ENCODE measurements around the gene MAN2A2. TPM values are rescaled to one million over a fixed set of nuclear protein-coding genes. Genes with fewer than 3 reads are reported as not detected.

MAN2A2 gene
- total and polyA plus RNA-seq, 2 experiments from 2014 or later = 11.2 to 32.7 TPM

DNA sequence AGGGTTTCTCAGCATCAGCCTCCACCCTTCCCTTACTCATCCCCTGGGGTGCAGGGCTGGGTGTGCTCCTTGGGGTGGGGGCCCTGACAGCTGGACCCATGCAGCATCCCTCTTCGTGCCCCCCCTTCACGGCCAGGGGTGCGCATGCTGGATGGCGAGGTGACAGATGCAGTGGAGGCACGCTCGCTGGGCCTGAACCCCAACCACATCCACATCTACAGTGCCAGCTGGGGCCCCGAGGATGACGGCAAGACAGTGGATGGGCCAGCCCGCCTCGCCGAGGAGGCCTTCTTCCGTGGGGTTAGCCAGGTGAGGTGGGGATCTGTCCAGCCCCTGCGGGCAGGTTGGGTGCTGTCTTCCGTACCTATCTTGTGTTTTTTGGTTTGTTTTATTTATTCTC, 25.1 kb upstream of the MAN2A2 start:
- Histone ChIP-seq H3K27ac (no peak overlapping the region), H4K20me1 (ENCODE audit: insufficient read depth, poor library complexity, severe bottlenecking) (peaks cover 19% of the 10 kb centered on the region), H3K9me2 (replicated peaks; ENCODE audit: insufficient read depth) (no peaks in the 10 kb centered on the region), H2AFZ (no peak overlapping the region), H3K4me3 (no peak overlapping the region), H3K4me1 (ENCODE audit: insufficient read depth) (peaks cover 19% of the 10 kb centered on the region), H3K79me2 (peaks cover 26% of the 10 kb centered on the region), H3K9me3 (ENCODE audit: low read depth) (no peaks in the 10 kb centered on the region), H3K4me2 (no peak overlapping the region), H3K27me3 (no peaks in the 10 kb centered on the region), H3K36me3 (replicated peaks; ENCODE audit: insufficient read depth, low read depth) (no peaks in the 10 kb centered on the region)
- TF ChIP-seq EZH2 (IDR thresholded peaks at IDR 0.05; ENCODE audit: borderline replicate concordance) = no peak
- no peak for TF ChIP-seq EZH2phosphoT487 (IDR thresholded peaks at IDR 0.05; ENCODE audit: low read depth, severe bottlenecking, unreplicated experiment)
- TF ChIP-seq, protein P1, sequence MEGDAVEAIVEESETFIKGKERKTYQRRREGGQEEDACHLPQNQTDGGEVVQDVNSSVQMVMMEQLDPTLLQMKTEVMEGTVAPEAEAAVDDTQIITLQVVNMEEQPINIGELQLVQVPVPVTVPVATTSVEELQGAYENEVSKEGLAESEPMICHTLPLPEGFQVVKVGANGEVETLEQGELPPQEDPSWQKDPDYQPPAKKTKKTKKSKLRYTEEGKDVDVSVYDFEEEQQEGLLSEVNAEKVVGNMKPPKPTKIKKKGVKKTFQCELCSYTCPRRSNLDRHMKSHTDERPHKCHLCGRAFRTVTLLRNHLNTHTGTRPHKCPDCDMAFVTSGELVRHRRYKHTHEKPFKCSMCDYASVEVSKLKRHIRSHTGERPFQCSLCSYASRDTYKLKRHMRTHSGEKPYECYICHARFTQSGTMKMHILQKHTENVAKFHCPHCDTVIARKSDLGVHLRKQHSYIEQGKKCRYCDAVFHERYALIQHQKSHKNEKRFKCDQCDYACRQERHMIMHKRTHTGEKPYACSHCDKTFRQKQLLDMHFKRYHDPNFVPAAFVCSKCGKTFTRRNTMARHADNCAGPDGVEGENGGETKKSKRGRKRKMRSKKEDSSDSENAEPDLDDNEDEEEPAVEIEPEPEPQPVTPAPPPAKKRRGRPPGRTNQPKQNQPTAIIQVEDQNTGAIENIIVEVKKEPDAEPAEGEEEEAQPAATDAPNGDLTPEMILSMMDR (IDR thresholded peaks at IDR 0.05; ENCODE audit: poor library complexity) = no peak
- no peak for DNase-seq (ENCODE audit: low spot score)
- 95% methylated on average over 14 of the region's 14 CpGs for WGBS (ENCODE audit: low lambda C conversion rate, missing lambda C conversion rate)

DNA sequence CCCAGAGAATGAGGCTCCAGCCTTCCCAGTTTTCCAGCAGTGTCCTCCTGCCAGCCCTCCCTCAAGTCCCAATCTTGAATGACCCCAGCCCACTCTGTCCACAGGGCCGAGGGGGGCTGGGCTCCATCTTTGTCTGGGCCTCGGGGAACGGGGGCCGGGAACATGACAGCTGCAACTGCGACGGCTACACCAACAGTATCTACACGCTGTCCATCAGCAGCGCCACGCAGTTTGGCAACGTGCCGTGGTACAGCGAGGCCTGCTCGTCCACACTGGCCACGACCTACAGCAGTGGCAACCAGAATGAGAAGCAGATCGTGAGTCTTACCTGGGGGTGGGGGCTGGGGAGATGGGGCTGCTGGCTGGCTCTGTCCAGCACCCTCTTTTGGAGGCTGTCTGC, 24.4 kb upstream of the MAN2A2 start:
- H4K20me1 ChIP-seq (ENCODE audit: insufficient read depth, poor library complexity, severe bottlenecking) = peaks cover 12% of the 10 kb centered on the region
- no peaks in the 10 kb centered on the region for H3K9me2 ChIP-seq (replicated peaks; ENCODE audit: insufficient read depth)
- H3K9me3 ChIP-seq (ENCODE audit: low read depth) = no peaks in the 10 kb centered on the region
- no peaks in the 10 kb centered on the region for H3K27me3 ChIP-seq
- no peaks in the 10 kb centered on the region for H3K36me3 ChIP-seq (replicated peaks; ENCODE audit: insufficient read depth, low read depth)
- TF ChIP-seq EZH2phosphoT487 (IDR thresholded peaks at IDR 0.05; ENCODE audit: low read depth, severe bottlenecking, unreplicated experiment) (no peak), EZH2 (IDR thresholded peaks at IDR 0.05; ENCODE audit: borderline replicate concordance) (no peak)
- TF ChIP-seq, protein P1 (IDR thresholded peaks at IDR 0.05; ENCODE audit: poor library complexity) = no peak
- DNase-seq (ENCODE audit: low spot score) = no peak
- WGBS (ENCODE audit: low lambda C conversion rate, missing lambda C conversion rate) = 96% methylated on average over 8 of the region's 15 CpGs
- H3K4me3 ChIP-seq = no peak overlapping the region
- H3K79me2 ChIP-seq = peaks cover 19% of the 10 kb centered on the region
- H3K4me2 ChIP-seq = no peak overlapping the region
- H3K27ac ChIP-seq = no peak overlapping the region
- no peak overlapping the region for H2AFZ ChIP-seq
- H3K4me1 ChIP-seq (ENCODE audit: insufficient read depth) = peaks cover 19% of the 10 kb centered on the region

DNA sequence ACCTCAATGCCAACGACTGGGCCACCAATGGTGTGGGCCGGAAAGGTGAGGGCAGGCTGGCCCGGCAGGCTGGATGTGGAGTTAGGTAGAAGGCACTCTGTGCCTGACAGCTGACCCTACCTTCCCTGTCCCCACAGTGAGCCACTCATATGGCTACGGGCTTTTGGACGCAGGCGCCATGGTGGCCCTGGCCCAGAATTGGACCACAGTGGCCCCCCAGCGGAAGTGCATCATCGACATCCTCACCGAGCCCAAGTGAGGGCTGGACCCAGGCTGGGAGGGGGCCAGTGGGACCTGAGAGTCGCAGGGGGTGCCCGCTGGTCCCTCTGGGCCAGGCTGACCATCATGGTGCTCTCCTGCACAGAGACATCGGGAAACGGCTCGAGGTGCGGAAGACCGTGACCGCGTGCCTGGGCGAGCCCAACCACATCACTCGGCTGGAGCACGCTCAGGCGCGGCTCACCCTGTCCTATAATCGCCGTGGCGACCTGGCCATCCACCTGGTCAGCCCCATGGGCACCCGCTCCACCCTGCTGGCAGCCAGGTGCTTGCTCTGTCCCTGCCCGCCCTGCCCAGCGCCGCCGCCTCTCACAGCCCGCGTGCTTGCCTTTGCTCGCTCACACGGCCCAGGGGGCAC, 23.3 kb upstream of the MAN2A2 start:
- H3K9me2 ChIP-seq (replicated peaks; ENCODE audit: insufficient read depth) = no peaks in the 10 kb centered on the region
- no peak overlapping the region for H2AFZ ChIP-seq
- H3K9me3 ChIP-seq (ENCODE audit: low read depth) = no peaks in the 10 kb centered on the region
- H3K36me3 ChIP-seq (replicated peaks; ENCODE audit: insufficient read depth, low read depth) = no peaks in the 10 kb centered on the region
- peaks cover 19% of the 10 kb centered on the region for H3K4me1 ChIP-seq (ENCODE audit: insufficient read depth)
- TF ChIP-seq EZH2 (IDR thresholded peaks at IDR 0.05; ENCODE audit: borderline replicate concordance) (no peak), EZH2phosphoT487 (IDR thresholded peaks at IDR 0.05; ENCODE audit: low read depth, severe bottlenecking, unreplicated experiment) (no peak)
- TF ChIP-seq, protein P1 (IDR thresholded peaks at IDR 0.05; ENCODE audit: poor library complexity) = no peak
- no peaks in the 10 kb centered on the region for H3K27me3 ChIP-seq
- H3K4me3 ChIP-seq = no peak overlapping the region
- peaks cover under 1% of the 10 kb centered on the region for H4K20me1 ChIP-seq (ENCODE audit: insufficient read depth, poor library complexity, severe bottlenecking)
- no peak overlapping the region for H3K27ac ChIP-seq
- 95% methylated on average over 22 of the region's 35 CpGs for WGBS (ENCODE audit: low lambda C conversion rate, missing lambda C conversion rate)
- H3K79me2 ChIP-seq = peaks cover 9% of the 10 kb centered on the region
- H3K4me2 ChIP-seq = no peak overlapping the region
- DNase-seq (ENCODE audit: low spot score) = no peak

Data from hepatocyte (in vitro differentiated cells).